Spleen (tissue), 7 donors: ENCODE measurements around the gene YIF1B.
A peak's percentile ranks its signal among the peaks of the same experiment; 100 is the strongest.

Source experiments
- CTCF ChIP-seq, 11 experiments: fragments of 200-600 bp in 7 of 11; fragments of 450-650 bp in 4 of 11; sonication (generic) in 4 of 11; IDR thresholded peaks in 8 of 11; conservative IDR thresholded peaks in 3 of 11; 1 replicate in 7 of 11; 2 replicates in 4 of 11; pipeline versions ENCODE4 v1.4.0 to v1.8.0; 2016 to 2021; ENCODE audit warnings: antibody characterized with exemption in 11 of 11, inconsistent platforms in 4 of 11, mild to moderate bottlenecking in 1 of 11
- POLR2A ChIP-seq, 3 donors: fragments of 450-650 bp; IDR thresholded peaks; one replicate each; pipeline ENCODE4 v1.5.1; 2017; ENCODE audit warnings: antibody characterized with exemption in 3 of 3, mild to moderate bottlenecking in 1 of 3
- POLR2AphosphoS5 ChIP-seq, 3 donors: sonication (generic); formaldehyde crosslinking; IDR thresholded peaks; one replicate each; pipeline ENCODE4 v1.5.1; 2017; ENCODE audit warnings: antibody characterized with exemption in 3 of 3
- donor health status: DM: no; HTN: no; CAD: no; lungs with moderate emphysema.
- donor health status: DM: no; HTN: no; CAD: no.
- donor health status: DM: no; HTN: no; CAD: no.

- TF ChIP-seq CTCF (IDR thresholded peaks at IDR 0.05 in 8 of 11, conservative IDR thresholded peaks at IDR 0.05 in 3 of 11) = no peak
- TF ChIP-seq POLR2AphosphoS5 (IDR thresholded peaks at IDR 0.05) = peak in 1 of 3 donors; percentile 61
- TF ChIP-seq POLR2A (IDR thresholded peaks at IDR 0.05) = no peak
Observed at GRCh38 chr19:38263689-38264485, 51.9 kb downstream of the YIF1B start.
